Measurements from ENCODE around the gene TRPM3. TPM values are rescaled to one million over a fixed set of nuclear protein-coding genes. Genes with fewer than 3 reads are reported as not detected.

The TRPM3 gene
- total and polyA plus RNA-seq, 10 donors: 0.02 to 6.7 (median 1.6) TPM

DNA sequence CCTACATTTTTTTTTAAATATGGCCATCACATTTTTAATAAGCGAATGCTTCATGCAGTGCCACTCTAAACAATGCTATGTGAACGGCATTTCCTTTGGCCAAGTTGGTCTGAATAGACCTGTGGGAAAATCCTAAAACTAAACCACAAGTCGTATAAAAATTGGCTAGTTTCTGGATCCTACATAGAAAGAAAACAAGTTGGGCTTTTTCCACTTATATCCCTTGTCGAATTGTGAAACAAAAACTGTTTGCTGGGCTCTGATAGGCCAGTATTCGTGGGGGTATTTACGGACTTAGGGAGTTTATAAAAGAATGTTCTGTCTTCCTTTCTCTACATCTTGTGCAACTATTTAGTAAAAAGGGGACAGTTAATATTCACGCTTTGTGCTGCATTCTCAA, 553.9 kb downstream of the TRPM3 start:
- DNase-seq: no peak
- Histone ChIP-seq H3K4me1 (peaks cover 17 to 26% (median 22%) of the 10 kb centered on the region in 6 donors), H3K27me3 (replicated peaks in 1 of 7) (no peaks in the 10 kb centered on the region), H3K4me3 (no peak overlapping the region), H3K36me3 (no peaks in the 10 kb centered on the region), H3K9me3 (no peaks in the 10 kb centered on the region), H3K27ac (peak overlapping the region in 4 of 8 donors; percentile 38 to 65 (median 62))
- TF ChIP-seq POLR2AphosphoS5 (IDR thresholded peaks at IDR 0.05): no peak
- TF ChIP-seq, protein P1, sequence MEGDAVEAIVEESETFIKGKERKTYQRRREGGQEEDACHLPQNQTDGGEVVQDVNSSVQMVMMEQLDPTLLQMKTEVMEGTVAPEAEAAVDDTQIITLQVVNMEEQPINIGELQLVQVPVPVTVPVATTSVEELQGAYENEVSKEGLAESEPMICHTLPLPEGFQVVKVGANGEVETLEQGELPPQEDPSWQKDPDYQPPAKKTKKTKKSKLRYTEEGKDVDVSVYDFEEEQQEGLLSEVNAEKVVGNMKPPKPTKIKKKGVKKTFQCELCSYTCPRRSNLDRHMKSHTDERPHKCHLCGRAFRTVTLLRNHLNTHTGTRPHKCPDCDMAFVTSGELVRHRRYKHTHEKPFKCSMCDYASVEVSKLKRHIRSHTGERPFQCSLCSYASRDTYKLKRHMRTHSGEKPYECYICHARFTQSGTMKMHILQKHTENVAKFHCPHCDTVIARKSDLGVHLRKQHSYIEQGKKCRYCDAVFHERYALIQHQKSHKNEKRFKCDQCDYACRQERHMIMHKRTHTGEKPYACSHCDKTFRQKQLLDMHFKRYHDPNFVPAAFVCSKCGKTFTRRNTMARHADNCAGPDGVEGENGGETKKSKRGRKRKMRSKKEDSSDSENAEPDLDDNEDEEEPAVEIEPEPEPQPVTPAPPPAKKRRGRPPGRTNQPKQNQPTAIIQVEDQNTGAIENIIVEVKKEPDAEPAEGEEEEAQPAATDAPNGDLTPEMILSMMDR (IDR thresholded peaks at IDR 0.05 in 8 of 11, conservative IDR thresholded peaks at IDR 0.05 in 3 of 11): no peak
- intact Hi-C loops (cut with DNase I; ENCODE audit: low total_unique reads): no loop called here
- 78 to 90% (median 83%) methylated on average over 7 of the region's 7 CpGs for WGBS, 5 donors

GRCh38 chr9:70566751-70567150, 554.7 kb downstream of the TRPM3 start:
- no peak for DNase-seq
- Histone ChIP-seq H3K9me3 (no peaks in the 10 kb centered on the region), H3K27me3 (replicated peaks in 1 of 7) (no peaks in the 10 kb centered on the region), H3K36me3 (no peaks in the 10 kb centered on the region), H3K4me3 (no peak overlapping the region), H3K27ac (peak overlapping the region in 5 of 8 donors; percentile 23 to 65 (median 60)), H3K4me1 (peaks cover 17 to 28% (median 22%) of the 10 kb centered on the region in 6 donors)
- intact Hi-C loops (cut with DNase I; ENCODE audit: low total_unique reads): no loop called here
- TF ChIP-seq POLR2AphosphoS5 (IDR thresholded peaks at IDR 0.05): no peak
- 73 to 84% (median 78%) methylated on average over 4 of the region's 4 CpGs for WGBS, 5 donors

DNA sequence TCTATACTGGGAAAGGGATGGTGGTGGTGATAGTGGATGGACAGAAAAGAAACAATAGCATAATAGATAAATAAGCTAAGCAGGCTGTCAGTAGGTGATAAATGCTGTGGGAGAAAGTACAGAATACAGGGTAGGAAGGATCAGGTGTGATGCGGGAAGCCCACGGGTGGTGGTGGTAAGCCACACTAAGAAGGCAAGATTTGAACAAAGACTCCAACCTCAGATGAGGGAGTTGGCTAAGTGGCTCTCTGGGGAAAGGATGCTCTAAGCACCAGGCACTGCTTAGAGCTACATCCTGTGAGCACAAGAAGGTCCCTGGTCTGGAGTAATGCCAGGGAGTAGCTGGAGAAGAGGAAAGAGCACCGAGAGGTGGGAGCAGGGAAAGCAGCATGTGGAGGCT, 555.4 kb downstream of the TRPM3 start:
- peak overlapping the region in 1 of 8 donors; percentile 23 for H3K27ac ChIP-seq
- 79 to 85% (median 83%) methylated on average over 3 of the region's 3 CpGs for WGBS, 5 donors
- H3K9me3 ChIP-seq: no peaks in the 10 kb centered on the region
- H3K4me3 ChIP-seq: no peak overlapping the region
- no peaks in the 10 kb centered on the region for H3K27me3 ChIP-seq (replicated peaks in 1 of 7)
- H3K36me3 ChIP-seq: no peaks in the 10 kb centered on the region
- DNase-seq: no peak
- TF ChIP-seq POLR2A (IDR thresholded peaks at IDR 0.05) (no peak), POLR2AphosphoS5 (IDR thresholded peaks at IDR 0.05) (no peak)
- TF ChIP-seq, protein P1 (IDR thresholded peaks at IDR 0.05 in 8 of 11, conservative IDR thresholded peaks at IDR 0.05 in 3 of 11): no peak
- intact Hi-C loops (cut with DNase I; ENCODE audit: low total_unique reads): no loop called here
- peaks cover 17 to 31% (median 22%) of the 10 kb centered on the region in 6 donors for H3K4me1 ChIP-seq

- 86 to 95% (median 94%) methylated on average over 8 of the region's 8 CpGs for WGBS, 5 donors
- Histone ChIP-seq H3K36me3 (no peaks in the 10 kb centered on the region), H3K27me3 (replicated peaks in 1 of 7) (no peaks in the 10 kb centered on the region), H3K4me1 (peaks cover 17 to 31% (median 22%) of the 10 kb centered on the region in 6 donors), H3K4me3 (no peak overlapping the region), H3K27ac (peak overlapping the region; percentile 62 to 88 (median 81)), H3K9me3 (no peaks in the 10 kb centered on the region)
- DNase-seq: no peak
- intact Hi-C loops (cut with DNase I; ENCODE audit: low total_unique reads): no loop called here
- TF ChIP-seq POLR2A (IDR thresholded peaks at IDR 0.05) (no peak), POLR2AphosphoS5 (IDR thresholded peaks at IDR 0.05) (no peak)
- TF ChIP-seq, protein P1 (IDR thresholded peaks at IDR 0.05 in 8 of 11, conservative IDR thresholded peaks at IDR 0.05 in 3 of 11): no peak
These were observed 556.7 kb downstream of the TRPM3 start for GRCh38 chr9:70564468-70565335.

Measured in spleen (tissue), 11 donors.